Measurements from ENCODE around the gene PTP4A2. TPM values are rescaled to one million over a fixed set of nuclear protein-coding genes. Genes with fewer than 3 reads are reported as not detected.

Gene PTP4A2
- total and polyA plus RNA-seq, 10 of the 15 experiments (the other 5 are each of a cell fraction or from before 2014, with no cell fraction given): 180 to 909 (median 375) TPM

DNA sequence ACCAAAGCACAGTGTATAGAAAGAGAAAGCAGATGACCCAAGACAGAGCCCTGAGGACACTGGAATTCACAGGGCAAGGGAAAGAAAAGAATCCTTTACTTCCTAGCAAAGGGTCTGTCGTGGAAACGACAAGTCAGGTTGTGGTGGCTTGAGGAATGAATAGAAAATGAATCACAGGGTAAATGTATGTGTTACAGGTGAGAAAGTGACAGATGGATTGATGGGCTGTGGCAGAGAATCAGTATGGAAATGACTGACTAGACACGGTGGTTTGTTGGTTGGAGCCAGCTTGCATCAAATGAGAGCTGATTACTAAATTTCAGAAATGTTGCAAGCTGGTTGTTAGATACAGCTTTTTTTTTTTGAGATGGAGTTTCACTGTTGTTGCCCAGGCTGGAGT, 46.9 kb downstream of the PTP4A2 start (continued):
- no peak for TF ChIP-seq SMARCA5 (IDR thresholded peaks at IDR 0.05)
- no peak for TF ChIP-seq POLR2A (IDR thresholded peaks at IDR 0.05; ENCODE audit: low read depth, low read length)
- TF ChIP-seq NFXL1 (IDR thresholded peaks at IDR 0.05; ENCODE audit: borderline replicate concordance): no peak
- TF ChIP-seq, protein P1, sequence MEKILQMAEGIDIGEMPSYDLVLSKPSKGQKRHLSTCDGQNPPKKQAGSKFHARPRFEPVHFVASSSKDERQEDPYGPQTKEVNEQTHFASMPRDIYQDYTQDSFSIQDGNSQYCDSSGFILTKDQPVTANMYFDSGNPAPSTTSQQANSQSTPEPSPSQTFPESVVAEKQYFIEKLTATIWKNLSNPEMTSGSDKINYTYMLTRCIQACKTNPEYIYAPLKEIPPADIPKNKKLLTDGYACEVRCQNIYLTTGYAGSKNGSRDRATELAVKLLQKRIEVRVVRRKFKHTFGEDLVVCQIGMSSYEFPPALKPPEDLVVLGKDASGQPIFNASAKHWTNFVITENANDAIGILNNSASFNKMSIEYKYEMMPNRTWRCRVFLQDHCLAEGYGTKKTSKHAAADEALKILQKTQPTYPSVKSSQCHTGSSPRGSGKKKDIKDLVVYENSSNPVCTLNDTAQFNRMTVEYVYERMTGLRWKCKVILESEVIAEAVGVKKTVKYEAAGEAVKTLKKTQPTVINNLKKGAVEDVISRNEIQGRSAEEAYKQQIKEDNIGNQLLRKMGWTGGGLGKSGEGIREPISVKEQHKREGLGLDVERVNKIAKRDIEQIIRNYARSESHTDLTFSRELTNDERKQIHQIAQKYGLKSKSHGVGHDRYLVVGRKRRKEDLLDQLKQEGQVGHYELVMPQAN (conservative IDR thresholded peaks at IDR 0.05): no peak
- no peak for TF ChIP-seq PAX8 (IDR thresholded peaks at IDR 0.05)
- TF ChIP-seq, protein P2, sequence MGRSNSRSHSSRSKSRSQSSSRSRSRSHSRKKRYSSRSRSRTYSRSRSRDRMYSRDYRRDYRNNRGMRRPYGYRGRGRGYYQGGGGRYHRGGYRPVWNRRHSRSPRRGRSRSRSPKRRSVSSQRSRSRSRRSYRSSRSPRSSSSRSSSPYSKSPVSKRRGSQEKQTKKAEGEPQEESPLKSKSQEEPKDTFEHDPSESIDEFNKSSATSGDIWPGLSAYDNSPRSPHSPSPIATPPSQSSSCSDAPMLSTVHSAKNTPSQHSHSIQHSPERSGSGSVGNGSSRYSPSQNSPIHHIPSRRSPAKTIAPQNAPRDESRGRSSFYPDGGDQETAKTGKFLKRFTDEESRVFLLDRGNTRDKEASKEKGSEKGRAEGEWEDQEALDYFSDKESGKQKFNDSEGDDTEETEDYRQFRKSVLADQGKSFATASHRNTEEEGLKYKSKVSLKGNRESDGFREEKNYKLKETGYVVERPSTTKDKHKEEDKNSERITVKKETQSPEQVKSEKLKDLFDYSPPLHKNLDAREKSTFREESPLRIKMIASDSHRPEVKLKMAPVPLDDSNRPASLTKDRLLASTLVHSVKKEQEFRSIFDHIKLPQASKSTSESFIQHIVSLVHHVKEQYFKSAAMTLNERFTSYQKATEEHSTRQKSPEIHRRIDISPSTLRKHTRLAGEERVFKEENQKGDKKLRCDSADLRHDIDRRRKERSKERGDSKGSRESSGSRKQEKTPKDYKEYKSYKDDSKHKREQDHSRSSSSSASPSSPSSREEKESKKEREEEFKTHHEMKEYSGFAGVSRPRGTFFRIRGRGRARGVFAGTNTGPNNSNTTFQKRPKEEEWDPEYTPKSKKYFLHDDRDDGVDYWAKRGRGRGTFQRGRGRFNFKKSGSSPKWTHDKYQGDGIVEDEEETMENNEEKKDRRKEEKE (IDR thresholded peaks at IDR 0.05): no peak
- TF ChIP-seq, protein P3, sequence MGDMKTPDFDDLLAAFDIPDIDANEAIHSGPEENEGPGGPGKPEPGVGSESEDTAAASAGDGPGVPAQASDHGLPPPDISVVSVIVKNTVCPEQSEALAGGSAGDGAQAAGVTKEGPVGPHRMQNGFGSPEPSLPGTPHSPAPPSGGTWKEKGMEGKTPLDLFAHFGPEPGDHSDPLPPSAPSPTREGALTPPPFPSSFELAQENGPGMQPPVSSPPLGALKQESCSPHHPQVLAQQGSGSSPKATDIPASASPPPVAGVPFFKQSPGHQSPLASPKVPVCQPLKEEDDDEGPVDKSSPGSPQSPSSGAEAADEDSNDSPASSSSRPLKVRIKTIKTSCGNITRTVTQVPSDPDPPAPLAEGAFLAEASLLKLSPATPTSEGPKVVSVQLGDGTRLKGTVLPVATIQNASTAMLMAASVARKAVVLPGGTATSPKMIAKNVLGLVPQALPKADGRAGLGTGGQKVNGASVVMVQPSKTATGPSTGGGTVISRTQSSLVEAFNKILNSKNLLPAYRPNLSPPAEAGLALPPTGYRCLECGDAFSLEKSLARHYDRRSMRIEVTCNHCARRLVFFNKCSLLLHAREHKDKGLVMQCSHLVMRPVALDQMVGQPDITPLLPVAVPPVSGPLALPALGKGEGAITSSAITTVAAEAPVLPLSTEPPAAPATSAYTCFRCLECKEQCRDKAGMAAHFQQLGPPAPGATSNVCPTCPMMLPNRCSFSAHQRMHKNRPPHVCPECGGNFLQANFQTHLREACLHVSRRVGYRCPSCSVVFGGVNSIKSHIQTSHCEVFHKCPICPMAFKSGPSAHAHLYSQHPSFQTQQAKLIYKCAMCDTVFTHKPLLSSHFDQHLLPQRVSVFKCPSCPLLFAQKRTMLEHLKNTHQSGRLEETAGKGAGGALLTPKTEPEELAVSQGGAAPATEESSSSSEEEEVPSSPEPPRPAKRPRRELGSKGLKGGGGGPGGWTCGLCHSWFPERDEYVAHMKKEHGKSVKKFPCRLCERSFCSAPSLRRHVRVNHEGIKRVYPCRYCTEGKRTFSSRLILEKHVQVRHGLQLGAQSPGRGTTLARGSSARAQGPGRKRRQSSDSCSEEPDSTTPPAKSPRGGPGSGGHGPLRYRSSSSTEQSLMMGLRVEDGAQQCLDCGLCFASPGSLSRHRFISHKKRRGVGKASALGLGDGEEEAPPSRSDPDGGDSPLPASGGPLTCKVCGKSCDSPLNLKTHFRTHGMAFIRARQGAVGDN (IDR thresholded peaks at IDR 0.05): no peak
- no peak for TF ChIP-seq NR2C2 (IDR thresholded peaks at IDR 0.05; ENCODE audit: borderline replicate concordance, control insufficient read depth, insufficient read length, low read depth)
- peak; percentile 44 for TF ChIP-seq KLF5 (IDR thresholded peaks at IDR 0.05; ENCODE audit: partially characterized antibody)
- TF ChIP-seq HDAC2 (IDR thresholded peaks at IDR 0.05): no peak
- TF ChIP-seq, protein P4, sequence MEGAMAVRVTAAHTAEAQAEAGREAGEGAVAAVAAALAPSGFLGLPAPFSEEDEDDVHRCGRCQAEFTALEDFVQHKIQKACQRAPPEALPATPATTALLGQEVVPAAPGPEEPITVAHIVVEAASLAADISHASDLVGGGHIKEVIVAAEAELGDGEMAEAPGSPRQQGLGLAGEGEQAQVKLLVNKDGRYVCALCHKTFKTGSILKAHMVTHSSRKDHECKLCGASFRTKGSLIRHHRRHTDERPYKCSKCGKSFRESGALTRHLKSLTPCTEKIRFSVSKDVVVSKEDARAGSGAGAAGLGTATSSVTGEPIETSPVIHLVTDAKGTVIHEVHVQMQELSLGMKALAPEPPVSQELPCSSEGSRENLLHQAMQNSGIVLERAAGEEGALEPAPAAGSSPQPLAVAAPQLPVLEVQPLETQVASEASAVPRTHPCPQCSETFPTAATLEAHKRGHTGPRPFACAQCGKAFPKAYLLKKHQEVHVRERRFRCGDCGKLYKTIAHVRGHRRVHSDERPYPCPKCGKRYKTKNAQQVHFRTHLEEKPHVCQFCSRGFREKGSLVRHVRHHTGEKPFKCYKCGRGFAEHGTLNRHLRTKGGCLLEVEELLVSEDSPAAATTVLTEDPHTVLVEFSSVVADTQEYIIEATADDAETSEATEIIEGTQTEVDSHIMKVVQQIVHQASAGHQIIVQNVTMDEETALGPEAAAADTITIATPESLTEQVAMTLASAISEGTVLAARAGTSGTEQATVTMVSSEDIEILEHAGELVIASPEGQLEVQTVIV (IDR thresholded peaks at IDR 0.05; ENCODE audit: borderline replicate concordance, partially characterized antibody): no peak
- TF ChIP-seq JUND (IDR thresholded peaks at IDR 0.05; ENCODE audit: low read depth, low read length): peak; percentile 84
- TF ChIP-seq, protein P5, sequence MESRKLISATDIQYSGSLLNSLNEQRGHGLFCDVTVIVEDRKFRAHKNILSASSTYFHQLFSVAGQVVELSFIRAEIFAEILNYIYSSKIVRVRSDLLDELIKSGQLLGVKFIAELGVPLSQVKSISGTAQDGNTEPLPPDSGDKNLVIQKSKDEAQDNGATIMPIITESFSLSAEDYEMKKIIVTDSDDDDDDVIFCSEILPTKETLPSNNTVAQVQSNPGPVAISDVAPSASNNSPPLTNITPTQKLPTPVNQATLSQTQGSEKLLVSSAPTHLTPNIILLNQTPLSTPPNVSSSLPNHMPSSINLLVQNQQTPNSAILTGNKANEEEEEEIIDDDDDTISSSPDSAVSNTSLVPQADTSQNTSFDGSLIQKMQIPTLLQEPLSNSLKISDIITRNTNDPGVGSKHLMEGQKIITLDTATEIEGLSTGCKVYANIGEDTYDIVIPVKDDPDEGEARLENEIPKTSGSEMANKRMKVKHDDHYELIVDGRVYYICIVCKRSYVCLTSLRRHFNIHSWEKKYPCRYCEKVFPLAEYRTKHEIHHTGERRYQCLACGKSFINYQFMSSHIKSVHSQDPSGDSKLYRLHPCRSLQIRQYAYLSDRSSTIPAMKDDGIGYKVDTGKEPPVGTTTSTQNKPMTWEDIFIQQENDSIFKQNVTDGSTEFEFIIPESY (IDR thresholded peaks at IDR 0.05): no peak
- no peak for TF ChIP-seq WRNIP1 (IDR thresholded peaks at IDR 0.05; ENCODE audit: borderline replicate concordance, low read depth, low read length)
- TF ChIP-seq BHLHE40 (IDR thresholded peaks at IDR 0.05; ENCODE audit: borderline replicate concordance in 1 of 2, low read depth in 2 of 2, low read length in 1 of 2): peak; percentile 32 to 39; a peak in 1 of 4 replicates
- TF ChIP-seq, protein P6, sequence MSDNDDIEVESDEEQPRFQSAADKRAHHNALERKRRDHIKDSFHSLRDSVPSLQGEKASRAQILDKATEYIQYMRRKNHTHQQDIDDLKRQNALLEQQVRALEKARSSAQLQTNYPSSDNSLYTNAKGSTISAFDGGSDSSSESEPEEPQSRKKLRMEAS (IDR thresholded peaks at IDR 0.05; ENCODE audit: low read depth, low read length): no peak
- no peak for TF ChIP-seq NFYA (IDR thresholded peaks at IDR 0.05; ENCODE audit: borderline replicate concordance, low read depth, low read length)

Measured in GM12878 (cell line).